PFSK-1 (cell line): ENCODE results near the gene STK32B.

Experiments
- FOXP2 ChIP-seq: optimal IDR thresholded peaks from 2 replicates; pipeline ENCODE3; 2011; ENCODE audit warnings: borderline replicate concordance, control low read depth, inconsistent platforms; ENCODE audit not compliant: insufficient read depth; ENCODE audit errors: extremely low read length, extremely low read depth
- POLR2AphosphoS5 ChIP-seq: IDR thresholded peaks from 2 replicates; pipeline ENCODE4 v1.6.1; 2012; ENCODE audit warnings: low read depth, mild to moderate bottlenecking, control low read depth, low read length, moderate library complexity
- REST ChIP-seq, 2 experiments: IDR thresholded peaks; 2 replicates each; pipeline versions ENCODE4 v1.6.1 to v1.8.0; 2011 to 2012; ENCODE audit warnings: low read depth in 2 of 2, low read length in 2 of 2, control low read depth in 1 of 2, inconsistent platforms in 1 of 2, mild to moderate bottlenecking in 1 of 2, moderate library complexity in 1 of 2; ENCODE audit not compliant: insufficient read depth in 1 of 2
- SIN3A ChIP-seq: IDR thresholded peaks from 2 replicates; pipeline ENCODE4 v1.6.1; 2012; ENCODE audit warnings: mild to moderate bottlenecking, low read length, moderate library complexity, borderline replicate concordance; ENCODE audit not compliant: insufficient read depth
- TAF1 ChIP-seq: IDR thresholded peaks from 2 replicates; pipeline ENCODE4 v1.6.1; 2012; ENCODE audit warnings: low read length, control low read depth, borderline replicate concordance; ENCODE audit not compliant: insufficient read depth

Gene STK32B

GRCh38 chr4:5082376-5082775 is 31.1 kb downstream of the STK32B start:
- TF ChIP-seq POLR2AphosphoS5, result no peak
- no peak for TF ChIP-seq FOXP2
- TF ChIP-seq REST (IDR thresholded peaks at IDR 0.05; ENCODE audit: insufficient read depth in 1 of 2, low read depth in 2 of 2, low read length in 2 of 2), result no peak
- TF ChIP-seq TAF1, result no peak
- no peak for TF ChIP-seq SIN3A

- TF ChIP-seq TAF1 (no peak), FOXP2 (no peak), POLR2AphosphoS5 (no peak), REST (IDR thresholded peaks at IDR 0.05; ENCODE audit: insufficient read depth in 1 of 2, low read depth in 2 of 2, low read length in 2 of 2) (no peak), SIN3A (no peak)
These were observed 33.7 kb downstream of the STK32B start for GRCh38 chr4:5084911-5085475.

- TF ChIP-seq REST (IDR thresholded peaks at IDR 0.05; ENCODE audit: insufficient read depth in 1 of 2, low read depth in 2 of 2, low read length in 2 of 2) (no peak), FOXP2 (no peak)
These were observed 35.3 kb downstream of the STK32B start for GRCh38 chr4:5086535-5086934.

- TF ChIP-seq FOXP2, result no peak
These were observed 45.0 kb downstream of the STK32B start for GRCh38 chr4:5096261-5096660.

GRCh38 chr4:5098176-5098575 is 46.9 kb downstream of the STK32B start:
- TF ChIP-seq SIN3A (no peak), POLR2AphosphoS5 (no peak), FOXP2 (no peak), TAF1 (no peak), REST (IDR thresholded peaks at IDR 0.05; ENCODE audit: insufficient read depth in 1 of 2, low read depth in 2 of 2, low read length in 2 of 2) (no peak)

GRCh38 chr4:5100336-5100735 is 49.1 kb downstream of the STK32B start:
- TF ChIP-seq TAF1 (no peak), SIN3A (no peak), REST (IDR thresholded peaks at IDR 0.05; ENCODE audit: insufficient read depth in 1 of 2, low read depth in 2 of 2, low read length in 2 of 2) (no peak), POLR2AphosphoS5 (no peak), FOXP2 (no peak)
